RCC 7860 (cell line): ENCODE data around the gene CCDC150.
"Not testable (repeated sequence)": the region's sequence is repeated elsewhere in the genome, so short reads cannot be mapped to it uniquely, and the experiment has no call there.

ENCODE experiments used
- DNase-seq: peaks from one replicate; pipeline ENCODE4 v3.0.0-alpha.2; 2015; ENCODE audit warnings: low spot score
- FAIRE-seq: peaks from 2 replicates; lab custom pipeline; 2012; peaks lifted over from hg19 to GRCh38; lab: Jason Lieb, UNC

CCDC150 gene

DNA sequence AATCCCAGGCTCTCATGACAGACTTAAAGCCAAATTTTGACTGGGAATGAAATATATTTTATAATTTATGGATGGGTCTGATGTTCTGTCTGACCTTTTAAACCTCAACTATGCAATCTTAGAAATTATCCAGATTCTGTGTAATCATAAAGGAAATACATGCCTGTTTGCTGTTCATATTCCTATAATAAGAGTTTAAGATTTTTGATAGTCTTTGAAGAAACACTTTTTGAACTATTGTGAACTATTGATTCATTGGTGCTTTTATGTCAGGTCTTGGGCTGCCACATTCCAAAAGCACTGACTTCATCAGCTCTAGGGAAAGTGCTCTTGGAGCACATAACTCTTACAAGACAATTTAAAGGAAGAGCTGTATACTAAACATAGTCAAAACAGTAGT is 64.2 kb downstream of the CCDC150 start:
- FAIRE-seq (no peak), DNase-seq (no peak)

DNA sequence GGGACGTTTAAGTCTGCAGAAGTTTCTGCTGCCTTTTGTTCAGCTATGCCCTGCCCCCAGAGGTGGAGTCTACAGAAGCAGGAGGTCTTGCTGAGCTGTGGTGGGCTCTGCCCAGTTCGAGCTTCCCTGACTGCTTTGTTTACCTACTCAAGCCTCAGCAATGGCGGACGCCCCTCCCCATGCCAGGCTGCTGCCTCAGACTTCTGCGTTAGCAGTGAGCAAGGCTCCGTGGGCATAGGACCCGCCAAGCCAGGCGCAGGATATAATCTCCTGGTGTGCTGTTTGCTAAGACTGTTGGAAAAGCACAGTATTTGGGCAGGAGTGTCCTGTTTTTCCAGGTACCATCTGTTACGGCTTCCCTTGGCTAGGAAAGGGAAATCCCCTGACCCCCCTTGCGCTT is 70.5 kb downstream of the CCDC150 start:
- not testable (repeated sequence) for DNase-seq, FAIRE-seq

DNA sequence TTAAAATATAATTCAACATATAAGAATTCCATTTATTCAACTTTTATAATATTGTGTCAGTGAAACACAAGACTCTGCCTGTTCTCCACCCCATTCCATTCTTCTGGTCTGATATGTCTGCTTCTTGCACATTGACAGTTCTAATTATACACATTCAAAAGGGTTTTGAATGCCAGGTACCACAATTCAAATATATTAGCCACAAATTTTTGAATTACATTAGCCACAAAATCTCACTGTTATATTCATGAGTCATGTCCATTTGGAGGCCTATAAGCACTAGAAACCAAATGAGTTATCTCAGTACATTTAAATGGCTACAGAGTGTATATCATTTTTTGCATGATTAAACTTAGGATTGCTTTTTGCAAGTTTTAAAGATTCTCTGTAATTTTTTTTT is 72.1 kb downstream of the CCDC150 start:
- DNase-seq = no peak
- peak; percentile 2 for FAIRE-seq

DNA sequence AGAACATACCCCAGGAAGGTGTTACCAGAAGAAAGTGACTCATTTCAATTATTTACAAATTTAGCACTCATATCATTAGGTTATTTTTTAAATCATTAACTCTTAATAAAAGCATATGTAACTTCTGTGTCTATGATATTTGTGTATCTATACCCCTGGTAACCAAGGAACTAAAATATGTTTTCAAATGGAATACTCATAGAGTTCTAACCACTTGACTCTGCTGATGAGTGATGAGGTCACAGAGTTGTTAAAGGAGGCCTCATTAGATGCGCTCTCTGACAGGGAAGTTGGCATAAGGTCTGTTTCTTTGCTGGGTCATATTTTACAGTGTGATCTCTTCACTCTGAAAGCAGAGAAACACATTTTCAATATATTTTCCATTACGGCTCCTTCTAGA is 73.4 kb downstream of the CCDC150 start:
- FAIRE-seq (no peak), DNase-seq (no peak)

DNA sequence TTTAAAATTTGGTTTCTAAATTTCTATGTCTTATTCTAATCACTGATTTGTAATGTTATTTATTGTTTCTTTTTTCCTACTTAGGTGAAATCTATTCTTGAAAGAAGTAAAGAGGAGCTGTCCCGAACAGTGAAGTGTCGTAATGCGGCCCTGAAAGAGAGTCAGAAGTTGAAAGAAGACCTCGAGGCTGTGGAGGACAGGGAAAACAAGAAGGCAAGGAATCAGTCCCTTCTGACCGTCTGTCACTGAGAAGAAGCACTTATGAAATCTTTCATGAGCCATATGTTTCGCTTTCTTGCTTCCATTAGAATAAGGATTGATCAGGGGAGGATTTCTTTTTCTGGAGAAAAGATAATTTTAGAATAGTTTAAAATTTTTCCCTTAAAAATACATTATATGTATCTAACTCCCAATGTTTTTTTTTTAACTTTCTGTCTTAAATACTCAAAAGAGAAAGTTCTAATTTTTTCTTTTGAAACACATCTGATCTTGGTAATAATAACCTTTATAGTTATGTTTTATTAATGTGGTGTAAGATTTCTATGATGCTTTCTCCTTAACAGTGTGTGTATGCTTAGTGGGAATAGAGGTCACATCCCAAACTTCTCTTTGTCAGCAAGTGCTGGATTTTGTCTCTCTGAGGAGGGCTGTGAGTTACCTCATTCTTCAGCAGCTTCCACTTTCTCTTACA is 79.0 kb downstream of the CCDC150 start:
- FAIRE-seq (no peak), DNase-seq (no peak)

DNA sequence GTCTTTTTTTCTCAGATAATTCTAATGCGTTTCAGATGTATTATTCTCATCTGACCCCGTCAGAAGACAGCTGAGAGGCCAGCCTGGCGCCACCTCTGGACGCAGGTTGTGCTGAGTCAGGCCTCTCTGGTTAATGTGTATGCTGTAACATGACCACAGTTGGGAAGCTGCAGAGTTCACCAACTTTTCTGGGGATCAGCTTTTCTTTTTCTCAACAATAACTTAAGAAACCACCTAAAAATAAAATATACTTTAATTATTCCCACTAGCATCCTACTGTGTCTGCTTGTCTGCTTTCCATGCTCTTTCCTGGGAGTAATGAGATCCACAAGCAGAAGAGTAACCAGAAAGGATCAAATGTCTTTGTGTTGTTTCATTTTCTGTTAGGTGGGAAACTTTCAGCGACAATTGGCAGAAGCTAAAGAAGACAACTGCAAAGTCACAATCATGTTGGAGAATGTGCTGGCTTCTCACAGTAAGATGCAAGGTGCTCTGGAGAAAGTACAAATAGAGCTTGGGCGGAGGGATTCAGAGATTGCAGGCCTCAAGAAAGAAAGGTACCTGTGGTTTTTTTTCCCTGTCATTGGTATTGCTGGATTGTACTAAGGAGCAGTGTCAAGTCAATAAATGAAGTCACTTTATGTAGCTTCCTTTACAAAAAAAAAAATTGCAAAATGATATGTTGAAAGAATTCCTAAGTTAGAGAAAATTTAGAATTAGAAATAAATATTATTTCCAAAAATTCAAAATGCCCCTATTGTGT is 79.8 kb downstream of the CCDC150 start:
- peak; percentile 96 for FAIRE-seq
- DNase-seq = peak; percentile 82

DNA sequence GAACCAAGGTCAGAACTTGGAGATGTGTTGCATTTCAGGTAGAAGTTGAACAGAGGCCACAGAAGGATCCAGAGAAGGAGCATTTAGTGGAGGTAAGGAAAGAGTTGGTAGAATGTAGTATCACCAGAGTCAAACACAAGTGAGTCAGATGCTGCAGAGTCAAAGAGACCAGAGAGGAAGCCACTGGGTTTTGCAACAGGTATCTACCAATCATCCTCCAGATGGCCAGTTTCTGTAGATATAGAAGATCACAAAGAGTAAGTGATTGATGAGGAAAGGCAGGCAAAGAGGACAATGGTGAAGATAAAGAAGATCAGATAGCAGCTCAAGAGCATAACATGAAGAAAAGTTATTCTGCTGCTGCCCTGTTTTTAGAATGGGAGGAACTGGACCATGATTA is 84.1 kb downstream of the CCDC150 start:
- FAIRE-seq (no peak), DNase-seq (no peak)

DNA sequence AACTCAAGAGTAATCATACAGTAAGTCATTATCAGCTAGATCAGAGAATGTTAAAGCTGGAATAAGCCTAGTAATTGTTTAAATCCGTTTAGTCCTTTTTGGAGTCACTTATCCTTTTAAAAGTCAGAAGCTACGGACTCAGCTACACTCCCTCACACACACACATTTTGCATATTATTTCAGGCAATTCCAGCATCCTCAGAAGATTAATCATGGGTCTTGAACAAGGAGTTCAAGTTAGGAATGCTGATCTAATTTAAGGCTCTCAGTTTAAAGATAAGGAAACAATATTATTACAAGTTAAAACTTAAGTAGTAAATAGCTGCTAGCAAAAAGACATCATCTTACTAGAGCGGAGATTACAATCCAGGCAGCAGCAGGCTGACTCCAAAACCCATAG is 85.7 kb downstream of the CCDC150 start:
- DNase-seq (no peak), FAIRE-seq (no peak)

DNA sequence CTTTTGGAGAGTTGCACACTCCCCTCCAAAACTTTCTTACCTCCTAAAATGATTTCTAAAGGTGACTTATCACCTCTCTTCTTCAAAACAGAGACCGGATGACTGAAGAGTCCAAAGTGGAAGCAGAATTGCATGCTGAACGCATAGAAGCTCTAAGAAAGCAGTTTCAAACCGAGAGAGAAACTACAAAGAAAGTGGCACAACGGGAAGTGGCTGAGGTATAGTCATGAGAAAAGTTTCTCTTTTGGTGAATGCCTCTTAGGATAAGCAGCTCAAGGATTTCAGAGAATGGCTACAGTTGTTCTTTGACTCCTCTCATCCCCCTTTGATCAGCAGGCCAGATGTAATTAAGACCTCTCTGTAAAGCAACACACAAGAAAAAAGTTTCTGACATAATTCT is 86.4 kb downstream of the CCDC150 start:
- no peak for DNase-seq

DNA sequence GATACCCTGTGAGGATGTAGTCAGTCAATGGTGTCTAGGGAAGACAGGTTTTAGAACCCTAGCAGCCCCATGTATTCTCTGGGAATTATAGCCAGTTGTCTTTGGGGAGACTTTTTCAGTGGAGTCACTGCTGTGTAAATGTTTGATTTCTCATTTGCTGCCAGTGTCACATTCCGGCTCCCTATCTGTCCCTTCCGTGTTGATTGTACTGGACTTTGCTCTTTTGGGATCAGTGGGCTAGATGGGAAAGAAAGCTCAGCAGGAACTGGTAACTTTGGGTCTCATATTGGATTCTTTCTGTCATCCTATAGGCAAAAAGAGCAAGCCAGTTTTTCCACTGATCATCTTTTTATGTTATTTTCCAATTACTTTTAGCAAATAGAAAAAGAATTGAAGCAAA is 89.9 kb downstream of the CCDC150 start:
- FAIRE-seq = no peak

More for the DNA sequence above, 86.4 kb downstream of the CCDC150 start:
- FAIRE-seq = no peak

DNA sequence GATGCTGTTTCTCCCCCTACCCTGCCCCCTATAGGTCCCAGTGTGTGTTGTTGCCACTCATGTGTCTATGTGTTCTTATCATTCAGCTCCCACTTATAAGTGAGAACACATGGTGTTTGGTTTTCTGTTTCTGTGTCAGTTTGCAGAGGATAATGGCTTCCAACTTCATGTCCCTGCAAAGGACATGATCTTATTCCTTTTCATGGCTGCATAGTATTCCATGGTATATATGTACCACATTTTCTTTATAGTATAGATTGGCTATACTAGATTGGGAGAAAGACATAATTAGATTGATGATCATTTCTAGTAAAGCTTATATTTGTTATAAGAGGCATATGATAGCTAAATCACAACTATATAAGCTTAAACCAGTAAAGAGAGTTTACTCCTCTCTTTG is 97.1 kb downstream of the CCDC150 start:
- not testable (repeated sequence) for DNase-seq, FAIRE-seq

More for the DNA sequence above, 89.9 kb downstream of the CCDC150 start:
- no peak for DNase-seq

DNA sequence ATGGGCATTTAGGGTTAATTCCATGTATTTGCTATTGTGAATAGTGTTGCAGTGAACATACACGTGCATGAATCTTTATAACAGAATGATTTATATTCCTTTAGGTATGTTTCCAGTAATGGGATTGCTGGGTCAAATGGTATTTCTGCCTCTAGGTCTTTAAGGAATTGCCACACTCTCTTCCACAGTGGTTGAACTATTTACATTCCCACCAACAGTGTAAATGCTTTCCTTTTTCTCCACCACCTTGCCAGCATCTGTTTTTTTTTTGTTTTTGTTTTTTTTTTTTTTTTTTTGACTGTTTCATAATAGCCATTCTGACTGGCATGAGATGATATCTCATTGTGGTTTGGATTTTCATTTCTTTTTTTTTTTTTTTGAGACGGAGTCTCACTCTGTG is 97.5 kb downstream of the CCDC150 start:
- DNase-seq (no peak), FAIRE-seq (no peak)

DNA sequence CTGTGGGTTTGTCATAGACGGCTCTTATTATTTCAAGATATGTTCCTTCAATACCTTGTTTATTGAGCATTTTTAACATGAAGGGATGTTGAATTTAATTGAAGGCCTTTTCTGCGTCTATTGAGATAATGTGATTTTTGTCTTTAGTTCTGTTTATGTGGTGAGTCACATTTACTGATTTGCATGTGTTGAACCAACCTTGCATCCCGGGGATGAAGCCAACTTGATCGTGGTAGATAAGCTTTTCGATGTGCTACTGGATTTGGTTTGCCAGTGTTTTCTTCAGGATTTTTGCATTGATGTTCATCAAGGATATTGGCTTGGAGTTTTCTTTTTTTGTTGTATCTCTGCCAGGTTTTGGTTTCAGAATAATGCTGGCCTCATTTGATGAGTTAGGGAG is 99.5 kb downstream of the CCDC150 start:
- DNase-seq = no peak
- no peak for FAIRE-seq

DNA sequence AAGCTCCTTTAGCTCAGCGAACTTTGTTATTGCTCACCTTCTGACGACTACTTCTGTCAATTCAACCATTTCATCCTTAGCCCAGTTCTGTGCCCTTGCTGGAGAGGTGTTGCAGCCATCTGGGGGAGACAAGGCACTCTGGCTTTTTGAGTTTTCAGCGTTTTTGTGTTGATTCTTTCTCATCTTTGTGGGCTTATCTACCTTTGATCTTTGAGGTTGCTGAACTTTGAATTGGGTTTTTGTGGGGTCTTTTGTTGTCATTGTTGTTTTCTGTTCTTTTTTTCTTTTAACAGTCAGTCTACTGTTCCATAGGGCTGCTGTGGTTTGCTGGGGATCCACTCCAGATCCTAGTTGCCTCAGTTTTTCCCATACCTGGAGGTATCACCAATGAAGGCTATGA is 102.7 kb downstream of the CCDC150 start:
- DNase-seq (no peak), FAIRE-seq (no peak)

DNA sequence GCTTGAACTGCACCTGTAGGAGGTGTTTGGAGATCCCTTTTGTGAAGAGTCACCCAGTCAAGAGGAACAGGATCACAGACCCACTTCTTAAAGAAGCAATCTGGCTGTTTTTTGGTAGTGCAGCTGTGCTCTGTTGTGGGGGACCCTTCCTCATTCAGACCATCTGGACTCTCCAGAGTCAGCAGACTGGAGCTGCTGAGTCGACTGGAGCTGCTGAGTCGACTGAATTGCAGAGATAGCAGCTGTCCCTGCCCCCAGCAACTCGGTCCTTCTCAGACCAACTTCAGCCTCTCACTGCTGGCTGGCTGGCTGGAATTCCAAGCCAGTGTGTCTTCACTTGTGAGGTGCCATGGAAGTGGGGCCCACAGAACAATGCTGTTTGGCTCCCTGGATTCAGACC is 103.2 kb downstream of the CCDC150 start:
- FAIRE-seq (no peak), DNase-seq (no peak)

DNA sequence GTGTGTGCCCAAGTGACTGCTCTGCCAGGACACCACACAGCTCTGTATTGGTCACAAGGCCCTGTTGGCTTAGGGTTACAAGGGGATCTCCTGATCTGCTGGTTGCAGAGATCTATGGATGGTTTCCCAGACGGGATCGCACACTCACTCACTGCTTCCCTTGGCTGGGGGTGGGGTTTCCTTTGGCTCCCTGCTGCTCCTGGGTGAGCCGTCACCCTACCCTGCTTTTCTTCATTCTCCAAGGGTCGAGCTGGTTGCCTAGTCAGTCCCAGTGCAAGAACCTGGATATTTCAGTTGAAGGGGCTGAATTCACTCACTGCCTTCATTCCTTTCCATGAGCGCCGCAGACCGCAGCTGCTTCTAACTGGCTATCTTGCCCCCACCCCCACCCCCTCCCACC is 103.7 kb downstream of the CCDC150 start:
- no peak for FAIRE-seq
- DNase-seq = no peak

DNA sequence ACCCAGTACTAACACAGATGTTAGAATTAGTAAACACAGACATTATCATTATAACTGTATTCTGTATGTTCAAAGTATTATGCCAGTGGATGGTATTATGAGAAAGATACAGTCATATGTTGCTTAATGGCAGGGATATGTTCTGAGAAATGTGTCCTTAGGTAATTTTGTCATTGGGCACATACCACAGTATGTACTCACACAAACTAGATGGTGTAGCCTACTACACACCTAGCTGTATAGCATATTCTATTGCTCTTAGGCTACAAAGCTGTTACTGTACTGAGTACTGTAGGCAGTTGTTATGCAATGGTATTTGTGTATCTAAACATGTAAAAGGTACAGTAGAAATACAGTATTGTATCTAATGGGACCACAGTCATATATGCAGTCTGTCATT is 106.2 kb downstream of the CCDC150 start:
- no peak for FAIRE-seq

DNA sequence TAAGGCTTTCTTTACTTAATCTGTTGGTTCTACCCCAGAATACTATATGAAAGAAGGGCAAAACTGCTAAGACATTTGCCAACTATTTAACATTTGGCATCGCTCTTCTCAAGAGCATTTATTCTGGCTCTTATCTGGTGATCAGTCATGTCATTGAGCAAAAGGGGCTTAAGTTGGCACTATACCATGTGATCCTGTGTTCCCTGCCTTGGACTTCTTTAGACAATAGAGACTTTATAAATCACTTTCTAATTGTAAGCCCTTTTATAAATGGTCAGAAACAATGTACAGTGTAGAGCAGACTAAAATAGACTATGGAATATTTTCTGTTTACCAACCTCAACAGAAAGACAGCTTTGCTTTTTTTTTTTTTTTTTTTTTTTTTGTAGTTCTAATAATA is 107.9 kb downstream of the CCDC150 start:
- DNase-seq (no peak), FAIRE-seq (no peak)

More for the DNA sequence above, 106.2 kb downstream of the CCDC150 start:
- DNase-seq = no peak

DNA sequence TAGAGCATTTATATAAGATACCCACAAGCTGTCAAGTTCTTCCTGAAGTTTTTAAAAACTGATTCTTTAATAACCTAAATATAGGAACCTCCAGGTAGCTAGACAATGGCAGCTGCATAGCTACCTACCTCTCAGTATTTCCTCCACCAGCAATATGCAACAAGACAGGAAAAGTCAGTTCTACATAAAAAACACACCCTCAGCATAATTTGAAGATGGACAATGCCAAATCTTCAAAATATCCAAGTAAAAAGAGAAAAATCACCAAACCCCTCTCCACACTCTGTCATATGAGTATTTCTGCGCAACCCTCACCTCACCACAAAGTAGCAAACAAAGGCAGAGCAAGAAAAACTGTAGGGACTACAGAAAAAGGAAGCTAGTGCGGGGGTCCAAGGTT is 108.6 kb downstream of the CCDC150 start:
- no peak for FAIRE-seq
- no peak for DNase-seq

DNA sequence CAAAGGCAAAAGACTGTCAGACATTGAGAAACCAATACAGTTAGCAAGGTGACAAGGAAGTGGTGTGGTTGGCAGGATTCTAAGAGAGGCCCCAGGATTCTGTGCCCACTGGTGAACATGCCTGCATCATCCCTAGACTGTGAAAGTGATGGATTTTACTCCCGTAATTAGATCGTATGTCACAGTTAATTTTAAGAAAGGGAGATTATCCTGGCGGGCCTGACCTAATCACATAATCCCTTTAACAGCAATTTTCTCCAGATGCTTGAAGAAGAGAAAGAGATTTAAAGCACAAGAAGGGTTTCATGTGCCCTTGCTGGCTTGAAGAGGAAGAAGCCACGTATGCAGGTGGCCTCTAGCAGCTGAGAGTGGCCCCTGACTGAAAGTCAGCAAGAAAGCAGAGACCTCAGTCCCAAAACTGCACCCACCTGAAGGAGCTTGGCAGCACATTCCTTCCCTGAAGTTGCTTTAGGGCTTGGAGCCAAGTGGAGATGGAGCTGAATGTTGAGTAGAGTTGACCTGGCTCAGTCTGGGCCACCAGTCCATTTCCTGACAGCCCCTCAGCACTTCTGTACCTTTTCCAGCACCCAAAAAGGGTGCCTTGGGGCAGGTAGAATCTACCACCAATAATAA is 110.9 kb downstream of the CCDC150 start:
- DNase-seq = no peak
- no peak for FAIRE-seq

DNA sequence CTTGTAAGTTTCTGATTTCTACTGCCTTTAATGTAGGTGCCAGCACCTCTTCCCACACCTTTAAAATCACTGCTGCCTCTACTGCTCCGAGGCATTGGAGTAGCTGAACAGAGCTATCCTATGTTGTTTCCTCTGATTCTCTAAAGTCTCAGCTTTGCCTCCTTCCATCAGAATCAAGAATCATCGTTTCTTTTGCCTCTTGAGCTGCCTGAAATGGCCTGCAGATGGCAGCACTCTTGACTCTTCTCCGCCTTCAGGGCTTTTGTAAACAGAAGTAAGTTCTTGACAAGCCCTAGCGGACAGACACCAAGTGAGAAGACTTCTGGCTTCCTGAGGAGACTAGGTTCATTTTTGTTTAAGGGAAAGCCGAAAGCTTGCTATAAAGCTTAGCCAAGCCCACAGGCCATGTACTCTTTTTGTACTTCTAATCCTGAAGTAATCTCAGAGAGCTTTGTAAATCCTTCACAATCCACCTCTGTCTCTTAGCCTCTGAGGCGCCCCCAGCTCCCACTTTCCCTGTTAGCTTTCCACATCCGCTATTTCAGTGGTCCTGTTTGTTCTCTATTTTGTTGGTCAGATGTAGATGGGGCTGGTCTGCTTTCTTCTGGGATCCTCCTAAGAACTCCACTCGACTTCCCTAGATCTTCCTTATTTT is 111.6 kb downstream of the CCDC150 start:
- peak; percentile 29 for FAIRE-seq
- DNase-seq = peak; percentile 33
